Ishikawa (cell line): ENCODE measurements around the gene POLA2.

Experiments used
- CEBPB ChIP-seq: IDR thresholded peaks from 2 replicates; pipeline ENCODE4 v1.6.1; 2012
- CREB1 ChIP-seq: IDR thresholded peaks from 2 replicates; pipeline ENCODE4 v1.6.1; 2012; ENCODE audit warnings: low read depth
- EGR1 ChIP-seq: IDR thresholded peaks from 2 replicates; pipeline ENCODE4 v1.6.1; 2012
- EP300 ChIP-seq: IDR thresholded peaks from 2 replicates; pipeline ENCODE4 v1.6.1; 2012; ENCODE audit warnings: borderline replicate concordance
- FOXM1 ChIP-seq: IDR thresholded peaks from 2 replicates; pipeline ENCODE4 v1.6.1; 2012; ENCODE audit warnings: low read depth, borderline replicate concordance
- MAX ChIP-seq: IDR thresholded peaks from 2 replicates; pipeline ENCODE4 v1.6.1; 2012
- NFIC ChIP-seq: IDR thresholded peaks from 2 replicates; pipeline ENCODE4 v1.6.1; 2012
- RAD21 ChIP-seq: IDR thresholded peaks from 2 replicates; pipeline ENCODE4 v1.6.1; 2012; ENCODE audit warnings: low read depth
- REST ChIP-seq: IDR thresholded peaks from 2 replicates; pipeline ENCODE4 v1.6.1; 2012; ENCODE audit warnings: low read depth, mild to moderate bottlenecking
- TAF1 ChIP-seq: IDR thresholded peaks from 2 replicates; pipeline ENCODE4 v1.6.1; 2012; ENCODE audit warnings: low read depth, mild to moderate bottlenecking
- TCF12 ChIP-seq: IDR thresholded peaks from 2 replicates; pipeline ENCODE4 v1.6.1; 2012; ENCODE audit warnings: low read depth
- TEAD4 ChIP-seq: IDR thresholded peaks from 2 replicates; pipeline ENCODE4 v1.6.1; 2012
- USF1 ChIP-seq: IDR thresholded peaks from 2 replicates; pipeline ENCODE4 v1.6.1; 2012
- YY1 ChIP-seq: IDR thresholded peaks from 2 replicates; pipeline ENCODE4 v1.6.1; 2012; ENCODE audit warnings: low read depth
- ZBTB7A ChIP-seq: IDR thresholded peaks from 2 replicates; pipeline ENCODE4 v1.6.1; 2012; ENCODE audit warnings: low read depth

POLA2 gene

GRCh38 chr11:65291613-65292012, 29.9 kb downstream of the POLA2 start:
- no peak for TF ChIP-seq TAF1
- no peak for TF ChIP-seq EGR1
- TF ChIP-seq MAX: no peak
- no peak for TF ChIP-seq REST
- TF ChIP-seq TCF12: no peak
- no peak for TF ChIP-seq ZBTB7A
- no peak for TF ChIP-seq TEAD4
- no peak for TF ChIP-seq USF1

- TF ChIP-seq FOXM1: no peak
- no peak for TF ChIP-seq ZBTB7A
- no peak for TF ChIP-seq YY1
- TF ChIP-seq EGR1: no peak
- no peak for TF ChIP-seq EP300
- no peak for TF ChIP-seq TCF12
Measured at GRCh38 chr11:65292890-65293289, 31.1 kb downstream of the POLA2 start.

- TF ChIP-seq CREB1 (no peak), REST (no peak), YY1 (no peak), TEAD4 (no peak), ZBTB7A (no peak), TCF12 (no peak), EGR1 (no peak), MAX (no peak), TAF1 (no peak), EP300 (no peak), NFIC (no peak), CEBPB (no peak), FOXM1 (no peak), USF1 (no peak), RAD21 (no peak)
Measured at GRCh38 chr11:65293909-65294381, 32.2 kb downstream of the POLA2 start.

GRCh38 chr11:65295001-65295400, 33.2 kb downstream of the POLA2 start:
- no peak for TF ChIP-seq CREB1
- TF ChIP-seq EGR1: no peak
- no peak for TF ChIP-seq FOXM1
- no peak for TF ChIP-seq TEAD4
- no peak for TF ChIP-seq EP300
- no peak for TF ChIP-seq RAD21
- TF ChIP-seq CEBPB: no peak
- TF ChIP-seq MAX: no peak

- TF ChIP-seq EGR1 (no peak), ZBTB7A (no peak), MAX (no peak), REST (no peak), TEAD4 (no peak), RAD21 (no peak), USF1 (no peak), YY1 (no peak), FOXM1 (no peak), CREB1 (no peak), NFIC (no peak), EP300 (no peak), CEBPB (no peak), TCF12 (no peak), TAF1 (no peak)
Measured at GRCh38 chr11:65295571-65296341, 34.0 kb downstream of the POLA2 start.
